HFF-Myc (cell line): ENCODE data around the gene TANC1.

Source experiments
- DNase-seq: peaks from one replicate; pipeline ENCODE4 v3.0.0-alpha.2; 2011; ENCODE audit warnings: low read depth; ENCODE audit errors: extremely low read depth
- H3K4me3 ChIP-seq: replicated peaks from 2 replicates; pipeline ENCODE4 v1.5.1; 2011; ENCODE audit warnings: low read depth, mild to moderate bottlenecking, control low read depth, low read length
- TF ChIP-seq, protein P1 (sequence below): IDR thresholded peaks from 2 replicates; pipeline ENCODE4 v1.5.1; 2012; ENCODE audit warnings: mild to moderate bottlenecking, low read depth, low read length, control low read depth; ENCODE audit errors: missing control alignments

The TANC1 gene

DNA sequence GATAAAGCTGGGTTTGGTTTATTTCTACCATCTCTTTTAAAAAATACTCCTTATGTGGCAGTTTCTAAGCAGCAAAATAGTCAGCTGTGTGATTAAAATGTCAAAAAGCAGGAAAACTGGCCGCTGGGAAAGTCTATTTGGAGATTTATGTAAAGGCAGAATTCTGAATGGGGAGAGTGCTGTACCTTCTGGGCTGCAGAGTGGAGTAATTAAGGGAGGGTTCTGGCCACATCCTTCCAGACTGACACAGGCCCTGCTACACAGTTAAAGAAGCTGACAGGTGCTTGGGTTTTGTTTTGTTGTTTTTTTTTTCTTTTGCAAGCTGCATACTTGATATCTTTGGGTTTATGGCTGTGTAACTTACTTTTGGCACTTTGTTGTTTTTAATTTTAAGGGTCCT is 160.8 kb downstream of the TANC1 start:
- H3K4me3 ChIP-seq = no peak overlapping the region
- TF ChIP-seq, protein P1, sequence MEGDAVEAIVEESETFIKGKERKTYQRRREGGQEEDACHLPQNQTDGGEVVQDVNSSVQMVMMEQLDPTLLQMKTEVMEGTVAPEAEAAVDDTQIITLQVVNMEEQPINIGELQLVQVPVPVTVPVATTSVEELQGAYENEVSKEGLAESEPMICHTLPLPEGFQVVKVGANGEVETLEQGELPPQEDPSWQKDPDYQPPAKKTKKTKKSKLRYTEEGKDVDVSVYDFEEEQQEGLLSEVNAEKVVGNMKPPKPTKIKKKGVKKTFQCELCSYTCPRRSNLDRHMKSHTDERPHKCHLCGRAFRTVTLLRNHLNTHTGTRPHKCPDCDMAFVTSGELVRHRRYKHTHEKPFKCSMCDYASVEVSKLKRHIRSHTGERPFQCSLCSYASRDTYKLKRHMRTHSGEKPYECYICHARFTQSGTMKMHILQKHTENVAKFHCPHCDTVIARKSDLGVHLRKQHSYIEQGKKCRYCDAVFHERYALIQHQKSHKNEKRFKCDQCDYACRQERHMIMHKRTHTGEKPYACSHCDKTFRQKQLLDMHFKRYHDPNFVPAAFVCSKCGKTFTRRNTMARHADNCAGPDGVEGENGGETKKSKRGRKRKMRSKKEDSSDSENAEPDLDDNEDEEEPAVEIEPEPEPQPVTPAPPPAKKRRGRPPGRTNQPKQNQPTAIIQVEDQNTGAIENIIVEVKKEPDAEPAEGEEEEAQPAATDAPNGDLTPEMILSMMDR = no peak
- DNase-seq = no peak

DNA sequence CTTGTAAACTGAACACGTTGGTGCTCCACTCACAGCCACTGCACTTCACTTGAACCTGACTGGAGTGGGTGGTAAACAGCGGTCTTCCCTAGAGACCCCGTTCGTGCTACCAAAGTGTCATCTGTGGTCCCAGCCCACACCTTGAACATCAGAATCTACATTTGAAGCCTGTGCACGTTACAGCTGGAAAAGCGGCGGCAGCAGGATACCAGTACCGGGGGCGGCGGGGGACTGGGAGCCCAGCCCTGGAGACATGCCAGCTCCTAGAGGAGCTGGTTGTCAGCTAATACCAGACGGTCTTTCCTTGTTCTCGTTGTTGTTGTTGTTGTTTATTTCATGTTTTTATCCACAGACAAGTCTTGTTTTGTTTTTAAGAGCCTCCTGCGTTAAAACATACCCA is 161.4 kb downstream of the TANC1 start:
- no peak overlapping the region for H3K4me3 ChIP-seq
- no peak for DNase-seq
- TF ChIP-seq, protein P1 = no peak

DNA sequence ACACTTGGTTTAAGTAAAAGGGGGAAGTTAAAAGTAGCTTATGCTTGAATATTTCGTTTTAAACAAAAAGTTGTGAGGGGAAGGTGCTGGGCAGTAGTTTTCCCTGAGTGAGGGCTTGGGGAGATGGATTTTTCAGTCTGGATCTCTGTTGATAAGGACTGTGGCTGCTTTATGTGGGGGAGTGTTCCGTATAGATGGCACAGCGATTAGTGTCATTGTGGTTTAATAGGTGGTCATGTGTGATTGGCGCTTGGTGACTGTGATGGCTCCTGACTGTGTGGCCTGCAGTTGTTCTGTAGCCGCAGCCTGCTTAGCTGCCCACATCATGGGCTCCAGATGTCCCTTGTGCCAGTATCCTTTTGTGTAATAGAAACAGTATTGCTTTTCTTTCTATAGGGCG is 161.9 kb downstream of the TANC1 start:
- H3K4me3 ChIP-seq = no peak overlapping the region
- TF ChIP-seq, protein P1 = no peak
- DNase-seq = no peak

DNA sequence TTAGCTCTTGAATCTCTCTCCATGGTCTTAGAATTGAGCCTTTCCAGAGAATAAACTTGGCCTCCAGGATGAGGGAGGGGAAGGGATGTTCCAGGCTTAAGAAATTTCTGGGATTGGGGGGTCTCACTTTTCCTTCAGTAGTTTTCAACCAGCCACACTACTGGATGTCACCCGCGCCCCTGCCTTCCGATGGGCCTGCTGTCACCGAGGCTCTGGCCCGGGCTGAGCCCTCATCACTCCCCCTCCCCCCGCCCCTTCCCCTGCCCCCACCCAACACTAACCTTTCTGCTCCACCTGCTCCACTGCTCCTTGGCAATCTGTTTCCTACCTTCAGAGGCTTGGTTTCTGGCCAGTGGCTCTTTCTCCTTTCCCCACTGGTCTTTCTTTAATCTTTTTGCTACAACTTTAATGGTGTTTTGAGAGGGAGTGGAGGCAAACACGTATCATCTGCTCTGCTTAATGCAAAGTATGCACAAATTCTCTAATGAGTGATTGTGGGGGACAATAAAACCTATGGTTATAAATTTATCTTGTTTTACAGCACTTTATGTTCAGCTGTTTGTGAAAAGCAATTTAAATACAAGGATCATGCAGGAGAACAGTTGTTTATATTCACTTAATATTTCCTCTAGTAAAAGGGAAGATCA is 162.9 kb downstream of the TANC1 start:
- TF ChIP-seq, protein P1 = no peak
- H3K4me3 ChIP-seq = no peak overlapping the region
- DNase-seq = no peak

DNA sequence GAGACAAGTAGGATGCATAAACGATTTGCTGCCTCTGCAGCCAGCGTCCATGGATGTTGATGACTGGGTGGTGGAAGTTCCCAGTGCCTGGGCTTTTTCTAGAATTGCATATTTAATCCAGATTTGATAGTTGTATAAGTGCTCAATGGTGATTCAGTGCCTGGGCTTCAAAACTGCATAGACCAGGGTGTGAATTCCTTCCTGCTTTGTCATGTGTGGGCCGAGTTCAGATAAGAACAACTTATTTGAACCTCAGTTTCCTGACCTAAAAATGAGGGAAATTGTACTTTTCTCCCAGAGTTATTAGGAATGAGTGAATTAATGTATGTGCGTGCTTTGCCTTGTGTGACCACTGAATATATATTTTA is 163.5 kb downstream of the TANC1 start:
- no peak overlapping the region for H3K4me3 ChIP-seq
- TF ChIP-seq, protein P1 = no peak
- no peak for DNase-seq

DNA sequence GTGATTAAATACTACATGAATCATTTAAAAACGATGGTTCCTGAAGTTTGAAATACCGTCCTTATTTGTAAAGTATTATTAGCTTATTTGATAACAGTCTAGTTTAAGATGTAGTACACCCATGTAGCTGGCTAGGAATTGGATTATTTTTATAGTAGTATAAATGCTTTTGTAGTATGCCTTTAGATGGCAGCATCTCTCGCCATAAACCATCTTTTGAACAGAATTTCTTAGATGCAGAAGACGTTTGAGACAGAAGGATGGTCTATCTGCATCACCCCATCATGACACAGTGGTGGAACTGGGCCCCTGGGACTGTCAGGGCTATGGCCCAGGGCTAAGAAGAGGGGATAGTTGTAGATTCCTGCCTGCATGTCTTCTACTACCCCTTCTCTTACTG is 165.4 kb downstream of the TANC1 start:
- TF ChIP-seq, protein P1 = no peak
- DNase-seq = no peak
- no peak overlapping the region for H3K4me3 ChIP-seq

DNA sequence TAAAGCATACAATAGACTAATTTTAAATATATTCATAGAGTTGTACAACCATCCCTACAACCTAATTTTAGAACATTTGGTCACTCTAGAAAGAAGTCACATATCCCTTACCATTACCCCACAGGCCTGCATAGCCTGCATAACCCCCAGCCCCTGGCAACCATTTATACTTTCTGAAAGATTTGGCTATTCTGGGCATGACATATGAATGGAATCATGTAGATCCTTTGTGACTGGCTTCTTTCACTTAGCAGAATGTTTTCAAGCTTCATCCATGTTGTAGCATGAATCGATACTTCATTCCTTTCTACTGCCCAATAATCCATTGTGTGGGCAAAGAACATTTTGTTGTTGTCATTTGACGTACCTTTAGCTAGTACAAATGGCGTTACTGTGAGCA is 166.5 kb downstream of the TANC1 start:
- no peak for DNase-seq
- H3K4me3 ChIP-seq = no peak overlapping the region
- TF ChIP-seq, protein P1 = no peak
